GM12873 (cell line): Measurements from ENCODE around the gene SPATS2.

Experiments used
- CTCF ChIP-seq: IDR thresholded peaks from 2 replicates; pipeline ENCODE4 v1.5.1; 2012; ENCODE audit warnings: low read depth, mild to moderate bottlenecking, moderate library complexity, low read length, control low read depth; ENCODE audit not compliant: insufficient read depth; ENCODE audit errors: missing control alignments

SPATS2 gene

GRCh38 chr12:49566361-49566760 is 199.1 kb downstream of the SPATS2 start:
- no peak for TF ChIP-seq CTCF

- no peak for TF ChIP-seq CTCF
These were observed 200.0 kb downstream of the SPATS2 start for GRCh38 chr12:49567302-49567610.

- no peak for TF ChIP-seq CTCF
These were observed 200.6 kb downstream of the SPATS2 start, which contains the start of gene MCRS1 for GRCh38 chr12:49567611-49568441. Gene MCRS1 (minus strand): TSS chr12:49568142. CDS start chr12:49566731, 1,411 bp downstream.

- TF ChIP-seq CTCF: no peak
These were observed 201.3 kb downstream of the SPATS2 start for GRCh38 chr12:49568442-49569162.
